ENCODE measurements around the gene ANO1. TPM values are rescaled to one million over a fixed set of nuclear protein-coding genes. Genes with fewer than 3 reads are reported as not detected.

Gene ANO1
- total RNA-seq, 2 donors from 2014 or later, result 7.3 to 23.1 TPM

- Histone ChIP-seq H3K4me1 (no peaks in the 10 kb centered on the region), H3K36me3 (replicated peaks in 1 of 2; ENCODE audit: insufficient read depth in 1 of 2, low read depth in 2 of 2) (no peaks in the 10 kb centered on the region), H3K4me3 (no peak overlapping the region), H3K27ac (no peak overlapping the region), H3K9me3 (no peaks in the 10 kb centered on the region), H3K27me3 (no peaks in the 10 kb centered on the region)
- no peak for TF ChIP-seq POLR2A (IDR thresholded peaks at IDR 0.05)
- TF ChIP-seq, protein P1, sequence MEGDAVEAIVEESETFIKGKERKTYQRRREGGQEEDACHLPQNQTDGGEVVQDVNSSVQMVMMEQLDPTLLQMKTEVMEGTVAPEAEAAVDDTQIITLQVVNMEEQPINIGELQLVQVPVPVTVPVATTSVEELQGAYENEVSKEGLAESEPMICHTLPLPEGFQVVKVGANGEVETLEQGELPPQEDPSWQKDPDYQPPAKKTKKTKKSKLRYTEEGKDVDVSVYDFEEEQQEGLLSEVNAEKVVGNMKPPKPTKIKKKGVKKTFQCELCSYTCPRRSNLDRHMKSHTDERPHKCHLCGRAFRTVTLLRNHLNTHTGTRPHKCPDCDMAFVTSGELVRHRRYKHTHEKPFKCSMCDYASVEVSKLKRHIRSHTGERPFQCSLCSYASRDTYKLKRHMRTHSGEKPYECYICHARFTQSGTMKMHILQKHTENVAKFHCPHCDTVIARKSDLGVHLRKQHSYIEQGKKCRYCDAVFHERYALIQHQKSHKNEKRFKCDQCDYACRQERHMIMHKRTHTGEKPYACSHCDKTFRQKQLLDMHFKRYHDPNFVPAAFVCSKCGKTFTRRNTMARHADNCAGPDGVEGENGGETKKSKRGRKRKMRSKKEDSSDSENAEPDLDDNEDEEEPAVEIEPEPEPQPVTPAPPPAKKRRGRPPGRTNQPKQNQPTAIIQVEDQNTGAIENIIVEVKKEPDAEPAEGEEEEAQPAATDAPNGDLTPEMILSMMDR (IDR thresholded peaks at IDR 0.05), result no peak
- 58 to 73% methylated on average over 7 of the region's 9 CpGs for WGBS, 2 donors
- intact Hi-C loops (cut with DNase I), result no loop called here
- no peak for DNase-seq
- ATAC-seq, result no peak
These were observed 89.0 kb downstream of the ANO1 start for GRCh38 chr11:70167120-70167519.

DNA sequence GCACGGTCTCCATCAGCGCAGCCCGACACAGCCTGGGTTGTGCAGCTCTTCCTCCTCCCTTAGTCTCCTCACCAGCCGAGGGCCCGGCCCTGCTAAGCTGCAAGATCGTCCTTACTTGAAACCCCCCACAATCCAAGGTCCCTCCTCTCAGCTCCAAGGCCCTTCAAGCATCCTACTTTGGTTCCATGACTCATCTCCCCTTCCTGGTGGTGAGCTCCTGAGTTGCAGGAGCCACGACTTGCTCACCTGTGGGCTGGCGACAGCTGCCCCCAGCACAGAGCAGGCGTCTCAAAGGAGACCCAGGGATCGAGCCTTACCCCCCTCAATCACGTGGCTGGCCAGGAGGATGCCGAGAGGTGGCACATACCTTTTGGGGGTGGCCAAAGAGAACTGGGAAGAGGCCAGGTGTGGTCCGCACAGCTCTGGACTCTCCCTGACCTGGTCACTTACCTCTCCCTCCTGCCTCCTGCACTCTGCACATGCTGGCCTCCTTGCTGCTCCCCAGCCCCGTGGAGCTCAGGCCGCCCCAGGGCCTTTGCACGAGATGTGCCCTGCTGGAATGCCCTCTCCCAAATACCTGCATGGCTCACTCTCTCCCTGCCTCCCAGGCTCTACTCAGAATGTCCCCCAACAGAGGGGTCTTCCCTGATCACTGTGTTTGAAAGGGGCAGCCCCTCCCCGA lies 89.7 kb downstream of the ANO1 start:
- Histone ChIP-seq H3K9me3 (no peaks in the 10 kb centered on the region), H3K4me3 (no peak overlapping the region), H3K4me1 (no peaks in the 10 kb centered on the region), H3K27ac (no peak overlapping the region), H3K36me3 (replicated peaks in 1 of 2; ENCODE audit: insufficient read depth in 1 of 2, low read depth in 2 of 2) (no peaks in the 10 kb centered on the region), H3K27me3 (no peaks in the 10 kb centered on the region)
- intact Hi-C loops (cut with DNase I), result no loop called here
- DNase-seq, result no peak
- WGBS, 2 donors, result 71 to 75% methylated on average over 8 to 17 of the region's 17 CpGs
- TF ChIP-seq, protein P1 (IDR thresholded peaks at IDR 0.05), result no peak
- TF ChIP-seq POLR2A (IDR thresholded peaks at IDR 0.05), result no peak
- ATAC-seq, result no peak

GRCh38 chr11:70168405-70168754 lies 90.3 kb downstream of the ANO1 start:
- H3K9me3 ChIP-seq, result no peaks in the 10 kb centered on the region
- H3K27ac ChIP-seq, result no peak overlapping the region
- ATAC-seq (no peak), DNase-seq (no peak)
- H3K27me3 ChIP-seq, result no peaks in the 10 kb centered on the region
- no peak for TF ChIP-seq POLR2A (IDR thresholded peaks at IDR 0.05)
- TF ChIP-seq, protein P1 (IDR thresholded peaks at IDR 0.05), result no peak
- no peaks in the 10 kb centered on the region for H3K4me1 ChIP-seq
- no peaks in the 10 kb centered on the region for H3K36me3 ChIP-seq (replicated peaks in 1 of 2; ENCODE audit: insufficient read depth in 1 of 2, low read depth in 2 of 2)
- intact Hi-C loops (cut with DNase I), result no loop called here
- no peak overlapping the region for H3K4me3 ChIP-seq
- 65 to 70% methylated on average over 6 of the region's 6 CpGs for WGBS, 2 donors

- DNase-seq (no peak), ATAC-seq (no peak)
- intact Hi-C loops (cut with DNase I), result no loop called here
- H3K4me1 ChIP-seq, result no peaks in the 10 kb centered on the region
- no peaks in the 10 kb centered on the region for H3K36me3 ChIP-seq (replicated peaks in 1 of 2; ENCODE audit: insufficient read depth in 1 of 2, low read depth in 2 of 2)
- no peaks in the 10 kb centered on the region for H3K9me3 ChIP-seq
- no peak overlapping the region for H3K4me3 ChIP-seq
- TF ChIP-seq, protein P1 (IDR thresholded peaks at IDR 0.05), result no peak
- TF ChIP-seq POLR2A (IDR thresholded peaks at IDR 0.05), result no peak
- H3K27ac ChIP-seq, result no peak overlapping the region
- 33 to 54% methylated on average over 1 to 11 of the region's 11 CpGs for WGBS, 2 donors
- no peaks in the 10 kb centered on the region for H3K27me3 ChIP-seq
These were observed 91.0 kb downstream of the ANO1 start for GRCh38 chr11:70169127-70169526.

DNA sequence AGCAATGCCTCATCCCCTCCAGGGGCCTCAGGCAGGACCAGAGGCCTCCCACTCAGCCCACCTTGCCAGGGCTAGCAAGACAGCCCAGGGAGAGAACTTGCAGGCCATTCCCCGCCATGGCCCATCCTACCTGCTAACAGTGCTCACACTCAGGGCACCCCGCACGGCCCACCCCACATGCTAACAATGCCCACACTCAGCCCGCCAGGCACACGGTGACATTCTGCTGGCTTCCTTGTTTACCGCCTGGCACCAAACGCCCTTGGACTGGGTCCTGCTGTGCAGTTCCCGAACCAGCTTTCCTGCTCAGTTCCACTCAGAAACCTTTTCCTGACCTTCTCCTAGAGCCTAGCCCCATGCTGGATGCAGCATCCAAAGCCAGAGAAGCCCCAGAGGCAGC lies 91.5 kb downstream of the ANO1 start:
- Histone ChIP-seq H3K27me3 (no peaks in the 10 kb centered on the region), H3K4me1 (no peaks in the 10 kb centered on the region), H3K4me3 (no peak overlapping the region), H3K27ac (no peak overlapping the region), H3K36me3 (replicated peaks in 1 of 2; ENCODE audit: insufficient read depth in 1 of 2, low read depth in 2 of 2) (no peaks in the 10 kb centered on the region), H3K9me3 (no peaks in the 10 kb centered on the region)
- 30 to 48% methylated on average over 2 to 8 of the region's 8 CpGs for WGBS, 2 donors
- no peak for DNase-seq
- intact Hi-C loops (cut with DNase I), result no loop called here
- no peak for ATAC-seq
- TF ChIP-seq, protein P1 (IDR thresholded peaks at IDR 0.05), result no peak
- TF ChIP-seq POLR2A (IDR thresholded peaks at IDR 0.05), result no peak
